ENCODE measurements around the gene PPIB. TPM values are rescaled to one million over a fixed set of nuclear protein-coding genes. Genes with fewer than 3 reads are reported as not detected.

Gene PPIB
- total and polyA plus RNA-seq, 2 donors (not counting 1 experiment from before 2014, with no cell fraction given): 108 to 176 TPM

- ChIA-PET POLR2A (interaction anchor here (0.6 to 4.5 kb wide), 8 partner anchors 10 to 1023 kb away, joined by 3 to 55 read pairs (median 5); partner anchors contain the start of genes SNX1, SNX22 and TRIP4), CTCF (interaction anchor here (0.8 to 4.7 kb wide), 3 partner anchors 9 to 225 kb away, joined by 3 to 45 read pairs (median 7); partner anchors contain the start of gene TRIP4)
- peak overlapping the region; percentile 84 for H2AFZ ChIP-seq (ENCODE audit: insufficient read depth, low read depth, low read length, poor library complexity, severe bottlenecking)
- H3K36me3 ChIP-seq (replicated peaks in 1 of 2; ENCODE audit: control extremely low read depth in 1 of 2, control insufficient read depth in 1 of 2, extremely low read depth in 1 of 2, insufficient read depth in 2 of 2, low read length in 1 of 2): peaks cover 3 to 44% of the 10 kb centered on the region in 2 experiments
- peaks cover 42 to 61% of the 10 kb centered on the region in 2 donors for H3K4me1 ChIP-seq (ENCODE audit: control insufficient read depth in 2 of 2, insufficient read depth in 2 of 2, low read length in 2 of 2)
- peaks cover 41% of the 10 kb centered on the region for H4K20me1 ChIP-seq (ENCODE audit: control insufficient read depth, insufficient read depth, low read length, poor library complexity, severe bottlenecking)
- H3K9me3 Mint-ChIP-seq (ENCODE audit: insufficient read depth): no peaks in the 10 kb centered on the region
- no peak for TF ChIP-seq CTCF (IDR thresholded peaks at IDR 0.05)
- TF ChIP-seq EZH2 (IDR thresholded peaks at IDR 0.05; ENCODE audit: borderline replicate concordance, insufficient read depth, low read depth, low read length, poor library complexity, severe bottlenecking): no peak
- H3K4me2 ChIP-seq (replicated peaks; ENCODE audit: low read depth, low read length, poor library complexity, severe bottlenecking): peak overlapping the region; percentile 88
- no peaks in the 10 kb centered on the region for H3K27me3 Mint-ChIP-seq
- H3K9ac ChIP-seq (ENCODE audit: low read length): peak overlapping the region; percentile 92
- H3K27ac Mint-ChIP-seq: peak overlapping the region; percentile 89
- peaks cover 57% of the 10 kb centered on the region for H3K4me1 Mint-ChIP-seq
- intact Hi-C loops (cut with micrococcal nuclease): loop anchor here (2.0 to 5.0 kb wide), 2 partner anchors 298 to 1125 kb away; partner anchors contain the start of genes PARP16 and ZNF609
- peak; percentile 7 for ATAC-seq (ENCODE audit: low read depth)
- peak overlapping the region; percentile 64 to 86 (median 83) for H3K4me3 ChIP-seq (ENCODE audit: control extremely low read depth in 1 of 5, extremely low read depth in 1 of 5, insufficient read depth in 1 of 5, low read depth in 2 of 5, low read length in 4 of 5)
- peak overlapping the region; percentile 53 to 87 for H3K27ac ChIP-seq (ENCODE audit: low read length in 2 of 2)
- H3K9me3 ChIP-seq (ENCODE audit: control extremely low read depth in 1 of 3, control insufficient read depth in 2 of 3, insufficient read depth in 1 of 3, low read length in 2 of 3): no peaks in the 10 kb centered on the region
- H3K79me2 ChIP-seq (ENCODE audit: control insufficient read depth, insufficient read depth, low read length): peaks cover 44% of the 10 kb centered on the region
- peak overlapping the region; percentile 92 for H3K4me3 Mint-ChIP-seq
- no peak for DNase-seq
- no peaks in the 10 kb centered on the region for H3K27me3 ChIP-seq (replicated peaks in 1 of 4; ENCODE audit: control extremely low read depth in 1 of 4, control insufficient read depth in 3 of 4, insufficient read depth in 4 of 4, low read length in 3 of 4)
- 0% methylated on average over 21 of the region's 21 CpGs for WGBS (ENCODE audit: insufficient coverage)
These were observed 349 bp downstream of the PPIB start for GRCh38 chr15:64162478-64162868.

Measured in B cell (primary cell).